Endothelial cell of umbilical vein (primary cell): ENCODE data around the gene ANO9. TPM values are rescaled to one million over a fixed set of nuclear protein-coding genes. Genes with fewer than 3 reads are reported as not detected.

Experiments used
- BruUV-seq: library from RNA; stranded (reverse); fragments of 400-500 nt; replicated peaks from 2 replicates; lab custom pipeline; 2021; lab: Mats Ljungman, UMichigan
- CTCF ChIA-PET: fragments of 300-600, 350-600 bp; sonication (Branson Sonifier 250); formaldehyde crosslinking; loops from one replicate; lab custom pipeline; 2021; ENCODE audit warnings: antibody characterized with exemption, inconsistent platforms; lab: Charles Lee
- POLR2A ChIA-PET: fragments of 300-600, 350-600 bp; sonication (Branson Sonifier 250); formaldehyde crosslinking; loops from one replicate; lab custom pipeline; 2021; ENCODE audit warnings: antibody characterized with exemption, inconsistent platforms; lab: Charles Lee
- DNase-seq: peaks from one replicate; pipeline ENCODE4 v3.0.0-alpha.2; 2011; ENCODE audit warnings: low read depth, low spot score
- FAIRE-seq: peaks from 2 replicates; lab custom pipeline; 2011; peaks lifted over from hg19 to GRCh38; lab: Jason Lieb, UNC
- H2AFZ ChIP-seq: 2 replicates; pipeline ENCODE4 v1.6.0; 2012; ENCODE audit warnings: low read depth, low read length, control low read depth, inconsistent platforms
- H3K27ac ChIP-seq: 2 replicates; pipeline ENCODE4 v1.5.1; 2011; ENCODE audit warnings: low read depth, mild to moderate bottlenecking, control low read depth, low read length, moderate library complexity; ENCODE audit not compliant: insufficient read depth
- H3K27me3 ChIP-seq, 2 experiments: 2 replicates each; pipeline versions ENCODE4 v1.6.0 to v1.6.1; 2011; ENCODE audit warnings: low read length in 2 of 2, mixed read lengths in 1 of 2; ENCODE audit not compliant: control insufficient read depth in 2 of 2, insufficient read depth in 2 of 2
- H3K36me3 ChIP-seq, 2 experiments: 2 replicates in 1 of 2; 3 replicates in 1 of 2; pipeline ENCODE4 v1.5.1; 2011; ENCODE audit warnings: low read length in 2 of 2, mild to moderate bottlenecking in 1 of 2, moderate library complexity in 1 of 2; ENCODE audit not compliant: control insufficient read depth in 2 of 2, insufficient read depth in 2 of 2; ENCODE audit errors: extremely low read depth in 1 of 2
- H3K4me1 ChIP-seq: 3 replicates; pipeline ENCODE4 v1.5.1; 2011; ENCODE audit warnings: mild to moderate bottlenecking, low read length; ENCODE audit not compliant: control insufficient read depth, insufficient read depth; ENCODE audit errors: extremely low read depth
- H3K4me2 ChIP-seq: 2 replicates; pipeline ENCODE4 v1.6.1; 2011; ENCODE audit warnings: low read length, control low read depth, mixed read lengths; ENCODE audit not compliant: insufficient read depth
- H3K4me3 ChIP-seq, 3 experiments: fragments of 200-600 bp in 1 of 3; sonication (generic), shearing (Covaris generic) in 1 of 3; replicated peaks in 1 of 3; 2 replicates each; pipeline ENCODE4 v1.5.1; 2011 to 2016; ENCODE audit warnings: control low read depth in 3 of 3, low read length in 3 of 3, mild to moderate bottlenecking in 2 of 3, inconsistent platforms in 1 of 3, low read depth in 1 of 3, moderate library complexity in 1 of 3; ENCODE audit not compliant: insufficient read depth in 1 of 3
- H3K79me2 ChIP-seq: 2 replicates; pipeline ENCODE4 v1.6.0; 2012; ENCODE audit warnings: low read length, inconsistent platforms; ENCODE audit not compliant: control insufficient read depth, insufficient read depth
- H3K9ac ChIP-seq: replicated peaks from 2 replicates; pipeline ENCODE3; 2011; ENCODE audit warnings: low read length, control low read depth; ENCODE audit not compliant: insufficient read depth; ENCODE audit errors: extremely low read depth
- H3K9me1 ChIP-seq: replicated peaks from 3 replicates; pipeline ENCODE4 v1.6.0; 2011; ENCODE audit warnings: mild to moderate bottlenecking, low read length; ENCODE audit not compliant: control insufficient read depth, insufficient read depth; ENCODE audit errors: extremely low read depth
- H3K9me3 ChIP-seq: replicated peaks from 2 replicates; pipeline ENCODE4 v1.5.1; 2012; ENCODE audit warnings: low read length, inconsistent platforms; ENCODE audit not compliant: control insufficient read depth, insufficient read depth
- H4K20me1 ChIP-seq: replicated peaks from 2 replicates; pipeline ENCODE3; 2011; ENCODE audit warnings: mild to moderate bottlenecking, low read length; ENCODE audit not compliant: control insufficient read depth, insufficient read depth; ENCODE audit errors: extremely low read depth
- CTCF ChIP-seq, 2 donors: IDR thresholded peaks; 1 replicate in 1 of 2; 2 replicates in 1 of 2; pipeline ENCODE4 v1.5.1; 2011; ENCODE audit warnings: low read length in 2 of 2, mild to moderate bottlenecking in 2 of 2, moderate library complexity in 2 of 2, control low read depth in 1 of 2, inconsistent platforms in 1 of 2, low read depth in 1 of 2; ENCODE audit not compliant: insufficient read depth in 1 of 2; ENCODE audit errors: extremely low read depth in 1 of 2
- EZH2 ChIP-seq: IDR thresholded peaks from 2 replicates; pipeline ENCODE4 v1.6.1; 2012; ENCODE audit warnings: borderline replicate concordance, low read depth, mild to moderate bottlenecking, moderate library complexity, low read length, inconsistent platforms; ENCODE audit not compliant: severe bottlenecking
- FOS ChIP-seq: IDR thresholded peaks from 2 replicates; pipeline ENCODE4 v1.6.1; 2011; ENCODE audit warnings: mild to moderate bottlenecking, low read length, moderate library complexity, borderline replicate concordance; ENCODE audit not compliant: insufficient read depth
- GATA2 ChIP-seq: IDR thresholded peaks from 2 replicates; pipeline ENCODE4 v1.7.0; 2011; ENCODE audit warnings: low read depth, mild to moderate bottlenecking, moderate library complexity, mixed read lengths, low read length; ENCODE audit not compliant: insufficient read length, insufficient read depth
- JUN ChIP-seq: IDR thresholded peaks from 2 replicates; pipeline ENCODE4 v1.6.1; 2011; ENCODE audit warnings: borderline replicate concordance, low read depth; ENCODE audit not compliant: insufficient read length, insufficient read depth
- MYC ChIP-seq: IDR thresholded peaks from one replicate; pipeline ENCODE4 v1.6.1; 2011; ENCODE audit warnings: mild to moderate bottlenecking, low read depth, low read length
- POLR2A ChIP-seq: IDR thresholded peaks from 2 replicates; pipeline ENCODE4 v1.6.1; 2012; ENCODE audit warnings: low read depth, mild to moderate bottlenecking, control low read depth, low read length
- POLR2AphosphoS5 ChIP-seq: IDR thresholded peaks from 2 replicates; pipeline ENCODE4 v1.6.1; 2012; ENCODE audit warnings: low read depth, mild to moderate bottlenecking, control low read depth, low read length, moderate library complexity; ENCODE audit not compliant: insufficient read depth
- dilution Hi-C: fragments of 300-500 bp; cut with MboI; formaldehyde crosslinking; loops from one replicate; pipeline ENCODE4 v1.15.0; 2019; ENCODE audit warnings: low sequenced_read_pairs; ENCODE audit not compliant: extremely low pct_ligation_motif_present
- intact Hi-C: fragments of 100-400 bp; cut with micrococcal nuclease; formaldehyde crosslinking; loops from one replicate; pipeline ENCODE4 v1.10.0; 2022
- polyA plus RNA-seq, 4 experiments: library from polyadenylated mRNA; depleted of rRNA in 3 of 4; stranded (reverse) in 3 of 4; unstranded in 1 of 4; fragments of >200 nt; gene quantifications; 2 replicates each; pipeline versions ENCODE4 v1.2.1 to v1.2.3, GENCODE V29; 2011 to 2012; ENCODE audit warnings: missing spikeins in 1 of 4
- total RNA-seq: library from RNA; stranded (reverse); gene quantifications from 2 replicates; pipeline ENCODE4 v1.2.3, GENCODE V29; 2021
- TF ChIP-seq, protein P1 (sequence below): IDR thresholded peaks from 2 replicates; pipeline ENCODE4 v1.6.1; 2011; ENCODE audit not compliant: insufficient read depth, insufficient read length

The ANO9 gene
- total and polyA plus RNA-seq, 2 donors (not counting 3 experiments of a cell fraction or from before 2014, with no cell fraction given) = 0.23 TPM; not detected in 1

GRCh38 chr11:450809-451451 lies 9.1 kb upstream of the ANO9 start:
- peaks cover 0 to 19% of the 10 kb centered on the region in 2 experiments for H3K36me3 ChIP-seq
- intact Hi-C loops (loop anchor here (1.0 kb wide), 3 partner anchors 18 to 67 kb away; partner anchors contain the start of gene RNH1), dilution Hi-C loops (no loop called here)
- peak overlapping the region; percentile 71 for H3K4me2 ChIP-seq
- no peaks in the 10 kb centered on the region for H3K9me3 ChIP-seq
- no TSS peak for BruUV-seq
- no peaks in the 10 kb centered on the region for H3K27me3 ChIP-seq
- H3K4me3 ChIP-seq = peak overlapping the region; percentile 37 to 88 (median 55)
- peak overlapping the region; percentile 62 for H2AFZ ChIP-seq
- FAIRE-seq (peak; percentile 81), DNase-seq (peak; percentile 71)
- CTCF ChIA-PET = interaction anchor here (1.0 to 4.3 kb wide), 11 partner anchors 11 to 200 kb away, joined by 3 to 55 read pairs (median 5); partner anchors contain the start of gene SIGIRR
- H3K27ac ChIP-seq = no peak overlapping the region
- H3K79me2 ChIP-seq = peaks cover 54% of the 10 kb centered on the region
- H4K20me1 ChIP-seq = no peaks in the 10 kb centered on the region
- H3K4me1 ChIP-seq = peaks cover 14% of the 10 kb centered on the region
- TF ChIP-seq POLR2A (no peak), CTCF (IDR thresholded peaks at IDR 0.05; ENCODE audit: extremely low read depth in 1 of 2, insufficient read depth in 1 of 2, low read depth in 1 of 2, low read length in 2 of 2) (peak in 1 of 2 donors; percentile 27), POLR2AphosphoS5 (no peak), FOS (no peak), JUN (no peak), GATA2 (no peak), EZH2 (no peak), MYC (peak; percentile 83)
- TF ChIP-seq, protein P1, sequence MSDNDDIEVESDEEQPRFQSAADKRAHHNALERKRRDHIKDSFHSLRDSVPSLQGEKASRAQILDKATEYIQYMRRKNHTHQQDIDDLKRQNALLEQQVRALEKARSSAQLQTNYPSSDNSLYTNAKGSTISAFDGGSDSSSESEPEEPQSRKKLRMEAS = peak; percentile 83
- H3K9ac ChIP-seq = peak overlapping the region; percentile 69
- H3K9me1 ChIP-seq = no peaks in the 10 kb centered on the region
- POLR2A ChIA-PET = no interaction called here
